ENCODE measurements around the gene ABCA8. TPM values are rescaled to one million over a fixed set of nuclear protein-coding genes. Genes with fewer than 3 reads are reported as not detected.

Gene ABCA8
- total RNA-seq, 1 experiment from 2014 or later, result 0.90 TPM

DNA sequence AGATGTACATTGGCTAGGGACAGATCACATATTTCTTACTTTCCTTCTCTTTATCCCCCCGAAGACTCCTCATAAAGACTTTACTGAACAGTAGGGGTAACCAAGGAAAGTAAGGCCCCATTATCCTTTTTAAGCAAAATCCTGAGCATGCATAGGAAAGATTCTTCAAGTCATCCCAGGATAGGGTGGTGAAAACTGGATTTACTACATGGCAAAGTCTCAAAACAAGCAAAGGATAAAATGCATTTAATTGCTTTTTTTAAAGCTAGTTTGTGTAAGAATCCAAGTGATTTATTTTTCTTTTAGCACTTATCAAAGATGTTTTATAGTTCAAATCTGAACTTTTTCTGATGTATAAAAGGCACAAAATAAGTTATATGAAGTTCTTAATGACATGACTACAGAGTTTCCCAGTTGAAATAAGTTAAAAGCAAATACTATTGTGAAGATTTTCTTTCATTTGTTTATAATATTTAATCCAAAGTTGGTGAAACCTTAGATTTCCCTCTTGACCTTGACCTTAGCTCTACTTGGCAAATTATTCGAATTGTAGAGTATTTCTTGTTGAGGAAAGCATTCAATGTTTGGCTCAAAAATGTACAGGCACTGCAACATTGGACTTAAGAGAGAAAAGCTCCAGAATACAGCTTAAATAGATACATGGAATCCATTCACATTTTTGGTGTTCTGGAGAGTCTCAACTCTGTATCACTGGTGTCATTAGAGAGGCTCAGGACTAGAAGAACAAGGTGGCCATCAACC is 104.3 kb downstream of the ABCA8 start:
- intact Hi-C loops (cut with micrococcal nuclease; ENCODE audit: unreplicated experiment), result no loop called here
- POLR2A ChIA-PET (ENCODE audit: low non-redundant PET), result no interaction called here
- Histone ChIP-seq H3K27me3 (replicated peaks; ENCODE audit: insufficient read depth, low read depth, low read length, poor library complexity) (no peaks in the 10 kb centered on the region), H3K4me1 (ENCODE audit: insufficient read depth, low read length, poor library complexity, severe bottlenecking) (peaks cover 7% of the 10 kb centered on the region), H3K27ac (ENCODE audit: low read depth, low read length, poor library complexity, severe bottlenecking) (no peak overlapping the region), H3K36me3 (ENCODE audit: insufficient read depth, low read length, poor library complexity, severe bottlenecking) (no peaks in the 10 kb centered on the region), H3K9me3 (ENCODE audit: low read depth, low read length, poor library complexity, severe bottlenecking) (no peaks in the 10 kb centered on the region), H3K4me3 (ENCODE audit: low read depth, low read length, poor library complexity, severe bottlenecking) (no peak overlapping the region)
- no peak for TF ChIP-seq EZH2 (IDR thresholded peaks at IDR 0.05; ENCODE audit: borderline replicate concordance, low read depth, low read length, poor library complexity, severe bottlenecking)
- TF ChIP-seq, protein P1, sequence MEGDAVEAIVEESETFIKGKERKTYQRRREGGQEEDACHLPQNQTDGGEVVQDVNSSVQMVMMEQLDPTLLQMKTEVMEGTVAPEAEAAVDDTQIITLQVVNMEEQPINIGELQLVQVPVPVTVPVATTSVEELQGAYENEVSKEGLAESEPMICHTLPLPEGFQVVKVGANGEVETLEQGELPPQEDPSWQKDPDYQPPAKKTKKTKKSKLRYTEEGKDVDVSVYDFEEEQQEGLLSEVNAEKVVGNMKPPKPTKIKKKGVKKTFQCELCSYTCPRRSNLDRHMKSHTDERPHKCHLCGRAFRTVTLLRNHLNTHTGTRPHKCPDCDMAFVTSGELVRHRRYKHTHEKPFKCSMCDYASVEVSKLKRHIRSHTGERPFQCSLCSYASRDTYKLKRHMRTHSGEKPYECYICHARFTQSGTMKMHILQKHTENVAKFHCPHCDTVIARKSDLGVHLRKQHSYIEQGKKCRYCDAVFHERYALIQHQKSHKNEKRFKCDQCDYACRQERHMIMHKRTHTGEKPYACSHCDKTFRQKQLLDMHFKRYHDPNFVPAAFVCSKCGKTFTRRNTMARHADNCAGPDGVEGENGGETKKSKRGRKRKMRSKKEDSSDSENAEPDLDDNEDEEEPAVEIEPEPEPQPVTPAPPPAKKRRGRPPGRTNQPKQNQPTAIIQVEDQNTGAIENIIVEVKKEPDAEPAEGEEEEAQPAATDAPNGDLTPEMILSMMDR (conservative IDR thresholded peaks at IDR 0.05; ENCODE audit: low read depth, low read length), result no peak
- no peak for DNase-seq (ENCODE audit: low spot score)
- CTCF ChIA-PET, result interaction anchor here (0.6 kb wide), 1 partner anchor 34 kb away, joined by 7 read pairs; no protein-coding TSS in a partner anchor
- BruUV-seq (replicated peaks), result no TSS peak

DNA sequence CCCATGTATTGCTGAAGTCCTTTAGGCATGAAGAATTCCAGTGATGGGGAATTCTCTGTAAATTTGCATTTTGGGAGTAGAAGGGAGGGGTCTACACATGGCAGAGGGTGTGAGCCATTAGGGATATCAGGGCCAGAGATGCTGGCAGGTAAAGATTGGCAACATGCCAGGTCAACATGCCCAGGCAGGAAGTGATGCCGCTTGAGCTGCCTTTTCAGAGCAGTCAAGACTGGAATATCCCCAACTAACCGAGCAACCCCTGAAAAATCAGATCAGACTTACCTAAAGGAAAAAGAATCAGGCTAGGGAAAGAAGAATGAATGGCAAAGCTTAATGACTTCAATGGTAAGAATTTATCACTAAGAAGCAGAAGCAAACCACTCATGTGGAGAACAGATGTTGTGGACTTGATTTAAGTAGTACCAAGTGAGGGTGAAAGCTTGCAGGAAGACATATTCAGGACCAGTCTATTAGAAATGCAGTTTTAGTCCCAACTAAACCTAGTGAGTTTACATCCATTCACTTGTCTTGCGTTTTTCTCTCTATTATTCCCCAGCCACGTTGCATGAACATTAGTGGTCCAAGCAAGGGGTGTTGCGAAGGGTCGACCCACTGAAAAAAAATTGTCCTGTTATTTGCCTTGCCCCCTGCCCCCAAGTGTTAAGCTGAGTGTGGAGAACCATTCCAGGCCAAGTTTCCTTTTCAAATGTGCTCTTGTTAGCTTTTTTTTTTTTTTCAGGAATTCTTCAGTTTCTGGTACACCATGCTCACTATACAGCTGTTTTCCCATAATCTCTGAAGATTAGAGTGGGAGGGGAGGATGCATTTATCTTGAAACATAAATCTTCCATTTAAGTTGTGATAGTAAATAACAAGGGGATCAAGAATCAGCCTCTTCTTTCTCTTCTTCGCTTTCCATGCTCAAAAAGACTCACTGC is 105.2 kb downstream of the ABCA8 start:
- H3K36me3 ChIP-seq (ENCODE audit: insufficient read depth, low read length, poor library complexity, severe bottlenecking), result no peaks in the 10 kb centered on the region
- H3K27ac ChIP-seq (ENCODE audit: low read depth, low read length, poor library complexity, severe bottlenecking), result no peak overlapping the region
- intact Hi-C loops (cut with micrococcal nuclease; ENCODE audit: unreplicated experiment), result no loop called here
- peaks cover 5% of the 10 kb centered on the region for H3K9me3 ChIP-seq (ENCODE audit: low read depth, low read length, poor library complexity, severe bottlenecking)
- POLR2A ChIA-PET (ENCODE audit: low non-redundant PET), result no interaction called here
- no peaks in the 10 kb centered on the region for H3K27me3 ChIP-seq (replicated peaks; ENCODE audit: insufficient read depth, low read depth, low read length, poor library complexity)
- no peak for DNase-seq (ENCODE audit: low spot score)
- H3K4me1 ChIP-seq (ENCODE audit: insufficient read depth, low read length, poor library complexity, severe bottlenecking), result peaks cover 7% of the 10 kb centered on the region
- no TSS peak for BruUV-seq (replicated peaks)
- TF ChIP-seq, protein P1 (conservative IDR thresholded peaks at IDR 0.05; ENCODE audit: low read depth, low read length), result no peak
- no peak for TF ChIP-seq EZH2 (IDR thresholded peaks at IDR 0.05; ENCODE audit: borderline replicate concordance, low read depth, low read length, poor library complexity, severe bottlenecking)
- H3K4me3 ChIP-seq (ENCODE audit: low read depth, low read length, poor library complexity, severe bottlenecking), result no peak overlapping the region
- CTCF ChIA-PET, result interaction anchor here (0.6 kb wide), 1 partner anchor 33 kb away, joined by 7 read pairs; no protein-coding TSS in a partner anchor

DNA sequence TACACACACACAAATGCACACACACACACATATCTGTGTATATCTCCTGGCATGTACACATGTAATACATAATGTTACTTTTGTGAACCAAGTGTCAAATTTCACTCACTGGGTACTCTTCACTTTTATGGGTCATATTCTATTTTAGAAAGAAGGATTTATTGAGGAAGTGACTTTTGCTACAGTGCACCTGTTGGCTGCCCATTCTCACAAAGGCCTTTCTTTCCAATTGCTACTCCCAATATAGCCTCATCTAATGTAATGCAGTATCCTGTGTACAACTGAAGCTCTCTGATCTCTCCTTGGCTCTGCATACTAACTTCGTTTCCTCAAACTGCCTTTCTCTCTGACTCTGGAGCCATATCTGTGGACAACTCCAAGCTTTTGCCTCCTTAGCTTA is 107.5 kb downstream of the ABCA8 start:
- Histone ChIP-seq H3K9me3 (ENCODE audit: low read depth, low read length, poor library complexity, severe bottlenecking) (peaks cover 5% of the 10 kb centered on the region), H3K4me1 (ENCODE audit: insufficient read depth, low read length, poor library complexity, severe bottlenecking) (peaks cover 11% of the 10 kb centered on the region), H3K4me3 (ENCODE audit: low read depth, low read length, poor library complexity, severe bottlenecking) (no peak overlapping the region), H3K36me3 (ENCODE audit: insufficient read depth, low read length, poor library complexity, severe bottlenecking) (no peaks in the 10 kb centered on the region), H3K27ac (ENCODE audit: low read depth, low read length, poor library complexity, severe bottlenecking) (no peak overlapping the region), H3K27me3 (replicated peaks; ENCODE audit: insufficient read depth, low read depth, low read length, poor library complexity) (no peaks in the 10 kb centered on the region)
- TF ChIP-seq, protein P1 (conservative IDR thresholded peaks at IDR 0.05; ENCODE audit: low read depth, low read length), result no peak
- no peak for TF ChIP-seq EZH2 (IDR thresholded peaks at IDR 0.05; ENCODE audit: borderline replicate concordance, low read depth, low read length, poor library complexity, severe bottlenecking)
- intact Hi-C loops (cut with micrococcal nuclease; ENCODE audit: unreplicated experiment), result no loop called here
- BruUV-seq (replicated peaks), result no TSS peak
- POLR2A ChIA-PET (ENCODE audit: low non-redundant PET), result interaction anchor here (0.5 kb wide), 1 partner anchor 97 kb away, joined by 3 read pairs; no protein-coding TSS in a partner anchor
- CTCF ChIA-PET, result no interaction called here
- no peak for DNase-seq (ENCODE audit: low spot score)
